Measurements from ENCODE around the gene TMEM218.
A peak's percentile ranks its signal among the peaks of the same experiment; 100 is the strongest.
"Not testable (repeated sequence)": the region's sequence is repeated elsewhere in the genome, so short reads cannot be mapped to it uniquely, and the experiment has no call there.

TMEM218 gene

DNA sequence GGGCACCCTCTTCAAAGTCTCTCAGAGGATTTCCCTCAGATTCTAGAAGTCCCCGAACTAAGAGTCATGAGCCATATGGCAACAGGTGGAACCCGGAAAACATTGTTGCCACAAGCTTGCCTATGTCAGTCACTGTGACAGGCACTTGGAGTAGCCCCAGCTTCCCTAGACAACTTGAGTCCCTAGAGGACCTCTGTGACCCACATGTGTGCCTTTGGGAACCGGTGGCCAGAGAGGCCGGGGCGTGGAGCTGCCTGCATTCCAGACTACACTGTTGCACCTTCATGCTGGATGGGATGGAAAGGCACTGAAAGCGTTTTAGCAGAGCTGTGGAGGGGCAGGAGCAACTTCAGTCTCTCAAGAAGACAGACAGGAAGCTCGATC lies 36.2 kb downstream of the TMEM218 start:
- DNase-seq (ENCODE audit: low read depth), result no peak

DNA sequence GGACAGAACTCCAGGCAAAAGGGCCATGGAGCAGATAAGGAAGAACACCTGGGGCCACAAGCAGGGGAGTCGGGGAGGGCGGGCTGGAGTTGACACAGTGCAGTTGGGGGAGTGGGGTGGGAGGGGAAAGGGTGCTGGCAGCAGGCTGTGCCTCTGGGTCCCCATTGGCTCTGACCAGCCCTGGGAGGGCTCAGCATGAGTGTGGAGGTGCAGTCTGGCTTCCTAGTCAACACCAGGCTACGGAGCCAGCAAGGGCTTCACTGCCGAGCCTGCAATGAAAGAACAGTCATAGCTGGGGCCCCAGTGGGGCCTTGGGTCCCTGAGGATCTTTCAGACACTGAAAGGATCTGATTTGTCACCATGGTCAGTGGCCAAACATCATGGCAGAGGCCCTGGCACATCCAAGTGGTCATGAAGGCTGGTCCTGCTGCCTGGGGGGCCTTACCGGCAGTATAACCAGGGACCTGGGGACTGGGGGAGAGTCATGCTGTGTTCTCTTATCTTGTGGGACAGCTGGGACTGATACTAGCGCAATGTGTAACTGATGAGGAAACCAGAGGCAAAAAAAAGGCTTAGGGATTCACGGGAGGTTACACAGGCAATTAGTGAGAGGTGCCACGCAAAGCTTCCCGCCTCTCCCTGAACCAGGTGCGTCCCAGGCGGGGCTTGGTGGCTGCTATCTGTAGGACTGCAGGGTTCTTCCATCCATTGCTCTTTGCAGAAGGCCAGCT lies 36.8 kb downstream of the TMEM218 start:
- no peak for DNase-seq (ENCODE audit: low read depth)

DNA sequence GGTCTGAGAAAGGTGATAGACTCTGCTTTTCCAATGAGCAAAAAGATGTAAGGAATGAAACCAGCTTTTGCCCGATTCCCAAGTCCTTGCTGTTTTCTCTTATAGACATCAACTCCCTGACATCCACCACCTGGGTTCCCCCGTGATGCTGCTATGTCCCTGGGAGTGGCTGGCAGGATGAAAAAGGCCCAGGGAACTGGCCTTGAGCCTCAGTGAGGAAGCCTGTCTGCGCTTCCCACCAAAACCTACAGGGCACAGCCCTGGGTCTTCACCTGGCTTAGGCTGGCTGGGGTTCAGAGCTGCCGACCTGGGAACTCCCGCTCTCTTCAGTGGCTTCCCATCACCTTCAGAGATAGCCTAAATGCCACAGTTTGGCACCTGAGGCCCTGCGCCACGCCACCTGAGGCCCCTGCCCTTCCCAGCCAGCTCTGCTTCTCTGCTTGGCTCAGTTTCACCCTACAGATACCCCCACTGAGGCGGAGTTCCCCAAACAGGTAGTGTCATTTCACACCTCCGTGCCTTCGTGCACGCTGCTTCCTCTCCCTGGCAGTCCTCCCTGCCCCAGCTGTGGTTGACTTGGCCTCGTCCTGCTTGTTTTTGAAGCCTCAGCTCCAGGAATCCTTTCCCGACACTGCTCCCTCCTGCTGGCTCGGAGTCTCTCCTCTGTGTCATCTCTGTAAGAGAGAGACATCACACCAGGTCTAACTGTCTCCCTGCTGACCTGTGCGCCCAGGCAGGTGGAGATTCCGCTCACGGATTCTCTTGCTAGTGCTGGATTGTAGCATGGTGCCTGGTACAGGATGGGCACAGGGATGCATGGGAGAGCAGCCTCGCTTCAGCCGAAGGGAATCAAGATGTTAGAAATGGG lies 37.6 kb downstream of the TMEM218 start:
- DNase-seq (ENCODE audit: low read depth), result no peak

DNA sequence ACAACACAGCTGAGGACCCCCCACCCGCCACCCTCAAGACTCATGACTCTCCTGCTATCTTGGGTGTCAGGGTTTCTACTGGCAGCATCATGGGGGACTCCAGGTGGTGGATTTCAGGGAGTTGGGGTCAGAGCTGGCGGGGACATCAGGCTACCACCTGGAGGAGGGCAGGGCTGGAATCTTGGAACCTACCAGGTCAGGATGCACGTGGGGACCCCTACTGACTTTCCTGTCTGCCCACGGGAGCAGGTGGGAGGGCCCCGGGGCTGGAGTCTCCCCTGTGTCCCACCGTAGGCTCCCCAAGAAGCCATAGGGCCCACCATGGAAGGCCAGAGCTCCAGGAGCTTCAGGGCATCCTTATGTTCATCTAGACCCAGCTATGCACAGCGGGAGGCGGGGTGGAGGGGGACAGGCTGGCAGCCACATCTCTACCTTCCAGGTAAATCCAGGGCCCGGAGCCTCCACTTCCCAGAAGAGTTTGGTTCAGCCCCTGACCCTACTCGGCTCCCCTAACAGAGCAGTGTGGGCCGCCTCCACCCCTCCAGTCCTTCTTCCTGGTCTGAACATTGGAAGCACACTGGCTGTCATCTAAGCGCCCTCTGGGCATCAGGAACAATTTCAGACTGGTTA lies 38.4 kb downstream of the TMEM218 start:
- no peak for DNase-seq (ENCODE audit: low read depth)

DNA sequence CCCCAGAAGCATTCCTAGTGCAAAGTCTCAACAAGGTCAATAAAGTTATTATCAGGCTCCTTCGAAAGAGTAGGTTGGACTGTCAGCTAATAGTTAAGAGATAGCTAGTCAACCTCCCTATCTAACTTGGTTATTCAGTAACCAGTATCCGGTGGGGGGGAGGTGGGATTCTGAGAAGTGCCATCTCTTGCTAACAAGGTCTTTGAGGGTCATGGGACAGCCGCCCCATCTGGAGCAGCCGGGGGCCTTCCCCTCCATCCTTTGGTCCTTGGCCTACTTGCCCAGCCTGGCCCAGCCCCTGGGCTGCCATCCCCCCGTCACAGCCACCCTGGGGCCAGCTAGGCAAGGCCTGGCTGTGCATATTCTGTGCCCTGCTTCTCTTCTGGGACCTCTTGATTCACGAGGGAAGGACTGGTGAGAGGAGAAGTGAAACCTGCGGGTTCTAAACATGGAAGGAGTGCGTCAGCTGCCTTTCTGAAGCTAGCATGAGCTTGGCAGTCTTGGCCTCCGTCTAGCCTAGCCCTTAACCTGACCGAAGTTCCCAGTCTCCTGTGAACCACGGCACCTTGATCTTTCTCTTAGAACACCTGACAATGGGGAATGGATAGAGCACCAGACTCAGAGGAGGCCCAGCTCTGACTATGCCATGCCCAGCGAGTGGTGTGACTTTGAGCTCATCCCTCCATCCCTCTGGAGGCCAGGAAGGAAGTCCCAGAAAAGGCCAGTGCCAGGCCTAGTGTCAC lies 39.0 kb downstream of the TMEM218 start:
- no peak for DNase-seq (ENCODE audit: low read depth)

DNA sequence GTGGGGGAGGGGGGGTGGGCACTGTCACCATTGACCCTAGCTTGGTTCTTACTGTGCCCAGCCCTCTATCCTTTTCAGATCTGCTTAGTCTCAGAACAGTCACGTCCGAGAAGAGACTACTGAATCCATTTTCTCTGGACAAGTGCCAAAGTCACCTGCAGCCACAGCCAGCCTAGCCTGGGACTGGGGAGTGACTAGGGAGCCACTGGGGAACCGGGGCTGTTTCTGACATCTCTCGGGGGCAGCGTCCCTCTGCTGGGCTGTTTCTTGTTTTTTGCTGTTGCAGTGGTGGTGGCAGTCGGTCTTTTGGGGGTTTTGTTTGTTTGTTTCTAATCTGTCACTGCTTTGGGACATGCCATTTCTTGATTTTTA lies 39.6 kb downstream of the TMEM218 start:
- DNase-seq (ENCODE audit: low read depth), result no peak

DNA sequence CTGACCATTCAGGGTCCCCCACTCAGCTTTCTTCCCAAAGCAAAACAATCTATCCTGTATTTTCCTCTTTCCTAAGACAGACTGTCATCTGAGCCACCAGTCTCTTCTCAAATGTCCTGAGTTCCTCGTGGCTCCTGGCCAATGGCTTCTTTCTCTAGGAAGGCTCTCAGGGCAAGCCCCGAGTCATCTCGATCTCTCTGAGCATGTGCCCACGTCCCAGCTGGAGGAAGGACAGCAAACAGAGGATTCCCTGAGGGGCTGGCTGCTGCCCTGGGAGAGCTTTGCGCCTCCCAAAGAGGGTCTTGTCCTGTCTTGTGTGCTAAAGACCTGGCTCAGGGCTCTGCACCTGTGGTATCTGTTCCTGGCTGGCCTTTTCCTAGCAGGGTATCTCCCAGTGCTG lies 40.0 kb downstream of the TMEM218 start:
- peak; percentile 25 for DNase-seq (ENCODE audit: low read depth)

DNA sequence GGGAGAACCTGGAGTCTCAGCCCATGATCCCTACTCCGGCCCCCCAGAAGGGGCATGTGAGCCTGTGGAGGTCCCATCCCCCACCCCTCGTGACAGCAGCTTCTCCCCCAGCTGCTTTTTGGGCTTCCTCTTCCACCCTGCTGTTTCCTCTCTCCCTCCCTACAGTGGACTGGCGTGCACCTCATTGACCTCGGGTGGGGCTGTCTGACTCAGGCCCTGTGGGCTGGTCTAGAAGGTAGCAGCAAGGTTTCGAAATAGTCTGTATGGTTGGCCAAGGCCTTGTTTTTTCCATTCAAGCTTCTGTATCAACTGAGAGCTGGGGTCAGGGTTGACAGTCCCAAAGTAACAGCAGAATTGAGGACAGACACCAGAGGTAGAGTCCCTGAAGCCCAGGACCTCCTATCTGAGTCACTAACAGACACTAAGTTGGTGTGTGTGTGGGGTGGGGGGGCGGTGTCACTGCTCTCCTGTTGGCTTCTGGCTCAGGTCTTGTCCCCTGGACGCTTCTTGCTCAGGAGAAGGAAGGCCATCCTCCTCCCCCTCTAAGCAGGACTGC lies 40.6 kb downstream of the TMEM218 start:
- DNase-seq (ENCODE audit: low read depth), result peak; percentile 45

DNA sequence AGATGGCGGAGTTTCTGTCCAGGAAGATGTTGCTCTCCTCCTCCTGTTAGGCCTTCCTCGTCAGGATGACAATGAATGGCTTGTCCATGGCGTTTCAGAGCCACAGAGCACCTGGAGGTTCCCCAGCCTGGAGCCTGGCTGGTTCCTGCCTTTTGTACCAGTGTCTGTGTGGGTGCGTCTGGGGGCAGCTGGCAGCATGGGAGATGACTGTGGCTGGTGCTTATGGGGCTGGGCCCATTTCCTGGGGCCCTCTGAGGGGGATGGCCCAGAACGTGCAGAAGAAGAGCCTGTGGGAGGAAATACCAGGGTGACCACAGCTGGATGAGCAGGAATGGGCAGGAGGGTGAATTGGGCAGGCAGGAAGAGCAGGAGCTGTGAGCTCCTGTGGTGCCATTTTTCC lies 41.6 kb downstream of the TMEM218 start:
- no peak for DNase-seq (ENCODE audit: low read depth)

DNA sequence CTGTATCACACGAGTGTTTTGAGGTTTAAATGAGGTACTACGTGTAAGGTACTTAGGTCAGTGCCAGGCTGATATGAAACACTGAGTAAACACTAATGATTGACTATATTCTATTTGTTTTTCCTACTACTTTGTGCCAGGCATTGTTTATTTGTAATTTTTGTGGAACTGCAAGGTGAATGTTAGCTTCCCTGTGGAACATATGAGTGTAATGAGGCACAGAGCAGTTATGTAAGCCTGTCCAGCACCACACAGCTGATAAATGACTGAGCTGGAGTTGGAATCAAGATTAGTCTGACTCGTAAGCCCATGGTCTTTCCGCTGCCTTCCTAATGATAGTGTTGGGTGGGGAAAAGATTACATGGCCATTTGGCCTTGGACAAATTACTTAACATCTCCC lies 42.4 kb downstream of the TMEM218 start:
- no peak for DNase-seq (ENCODE audit: low read depth)

DNA sequence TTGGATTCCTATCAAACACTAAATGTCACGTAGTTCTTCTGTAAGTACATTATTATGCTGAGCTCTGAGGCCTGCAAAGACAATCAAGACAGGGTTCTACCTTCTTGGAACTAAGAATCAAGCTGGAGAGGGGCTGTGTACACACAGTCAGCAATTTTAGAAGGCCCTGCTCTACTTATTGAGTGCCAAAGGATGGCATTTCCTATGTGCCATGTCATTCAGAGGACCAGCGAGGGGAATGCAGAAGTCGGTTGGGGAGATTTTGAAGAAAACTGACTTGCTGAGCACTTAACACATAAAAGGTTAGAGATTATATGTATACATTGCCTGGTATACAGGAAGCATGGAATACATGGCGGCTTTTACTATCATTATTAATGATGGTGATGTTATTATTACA lies 43.1 kb downstream of the TMEM218 start:
- DNase-seq (ENCODE audit: low read depth), result no peak

DNA sequence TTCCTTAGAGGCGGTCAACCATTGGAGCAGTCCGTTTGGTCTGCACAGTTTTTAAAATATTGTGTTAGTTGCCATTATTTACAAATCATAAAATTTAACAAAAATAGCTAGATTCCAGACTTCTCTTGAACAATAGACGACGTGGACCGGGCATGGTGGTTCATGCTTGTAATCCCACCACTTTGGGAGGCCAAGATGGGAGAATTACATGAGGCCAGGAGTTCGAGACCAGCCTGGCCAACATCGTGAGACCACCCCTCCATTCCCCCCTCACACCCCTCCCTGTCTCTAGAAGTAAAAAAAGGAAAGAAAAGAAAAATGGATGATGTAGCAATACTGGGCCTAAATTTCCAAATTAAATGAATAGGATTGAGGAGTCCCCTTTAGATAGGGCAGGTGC lies 47.4 kb downstream of the TMEM218 start:
- no peak for DNase-seq (ENCODE audit: low read depth)

DNA sequence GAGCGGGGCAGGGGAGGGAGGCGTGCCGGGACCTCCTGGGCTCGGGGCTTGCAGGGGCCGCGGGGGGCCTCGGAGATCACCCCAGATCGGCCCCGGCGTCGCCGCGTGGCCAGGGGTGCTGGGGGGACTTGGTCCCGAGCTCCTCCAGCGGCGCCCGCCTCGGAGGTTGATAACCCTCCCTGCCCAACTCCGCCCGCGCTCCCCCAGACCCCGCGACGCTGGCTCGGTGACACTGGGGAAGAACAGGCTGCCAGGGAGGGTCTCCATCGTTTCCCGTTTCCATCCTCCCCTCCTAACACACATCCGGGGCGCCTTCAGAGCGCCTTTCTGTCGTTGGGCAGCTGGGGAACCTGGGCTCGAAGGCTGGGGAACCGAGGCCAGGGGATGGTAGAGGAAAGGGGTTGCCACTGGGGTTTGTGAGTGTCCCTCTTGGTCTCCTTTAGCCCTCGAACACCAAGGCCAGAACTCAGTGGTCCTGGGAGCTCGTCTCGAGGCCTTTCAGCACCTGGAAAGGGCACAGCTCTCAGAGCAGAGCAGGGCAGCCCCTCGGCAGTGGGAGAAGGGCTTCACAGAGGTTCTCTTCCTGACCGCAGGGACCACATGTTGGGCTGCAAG lies 47.9 kb downstream of the TMEM218 start:
- DNase-seq (ENCODE audit: low read depth), result no peak

DNA sequence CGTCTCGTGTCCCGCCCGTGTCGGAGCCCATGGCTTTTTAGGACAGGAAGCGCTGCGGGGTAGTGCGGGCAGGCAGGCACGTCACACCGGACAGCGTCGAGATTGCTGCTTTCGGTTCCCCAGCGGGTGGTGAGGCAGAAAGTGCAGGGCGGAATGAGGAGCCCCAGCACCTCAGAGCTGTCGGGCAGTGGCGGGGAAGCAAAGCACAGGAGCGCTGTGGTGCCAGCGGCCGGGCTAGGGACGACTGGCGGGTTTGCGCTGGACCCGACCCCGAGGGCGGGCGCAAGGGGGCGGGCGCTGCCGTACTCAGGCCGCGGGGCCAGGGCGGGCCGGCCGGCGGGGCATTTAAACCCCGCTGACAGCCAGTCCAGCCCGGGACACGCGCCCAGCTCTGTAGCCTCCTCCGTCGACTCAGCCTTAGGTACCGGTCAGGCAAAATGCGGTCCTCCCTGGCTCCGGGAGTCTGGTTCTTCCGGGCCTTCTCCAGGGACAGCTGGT lies 48.4 kb downstream of the TMEM218 start, which contains the start of gene SLC37A2:
SLC37A2 (plus strand) TSS at position 375 of the 498 bp plus-strand sequence; CDS start at position 438, 63 bp downstream.
- peak; percentile 55 for DNase-seq (ENCODE audit: low read depth)

DNA sequence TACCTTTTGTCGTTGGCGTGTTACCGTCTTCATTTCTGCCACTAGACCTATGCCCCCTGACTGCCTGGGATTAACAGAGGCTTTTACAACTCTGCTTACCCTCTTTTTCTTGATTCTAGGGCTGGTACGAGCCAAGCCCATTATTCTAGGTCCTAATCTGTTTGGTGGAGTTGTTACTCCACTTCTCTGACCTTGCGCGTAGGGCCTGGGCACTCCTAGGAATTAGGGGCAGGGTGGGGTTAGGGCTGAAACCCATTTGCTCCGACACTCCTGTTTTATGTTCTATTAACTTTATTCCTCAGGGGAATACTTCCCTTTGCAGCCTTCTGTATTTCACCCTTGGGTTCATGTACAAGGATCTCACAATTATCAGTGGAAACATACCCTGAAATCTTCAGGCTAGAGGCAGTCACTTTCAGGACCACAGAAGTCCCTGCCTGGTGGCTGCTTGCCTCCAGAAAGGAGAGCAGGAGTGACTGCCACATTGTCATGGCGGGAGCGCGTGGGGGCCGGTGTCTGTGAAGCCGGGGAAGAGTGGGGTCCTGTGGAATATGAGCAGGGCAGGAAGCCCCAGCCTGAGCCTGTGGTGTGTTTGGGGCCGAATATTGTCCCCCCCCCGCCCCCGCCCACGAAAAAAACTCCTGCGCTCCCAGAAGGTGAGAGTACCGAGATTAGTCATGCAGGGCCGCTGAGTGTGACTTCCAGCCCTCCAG lies 49.1 kb downstream of the TMEM218 start:
- no peak for DNase-seq (ENCODE audit: low read depth)

DNA sequence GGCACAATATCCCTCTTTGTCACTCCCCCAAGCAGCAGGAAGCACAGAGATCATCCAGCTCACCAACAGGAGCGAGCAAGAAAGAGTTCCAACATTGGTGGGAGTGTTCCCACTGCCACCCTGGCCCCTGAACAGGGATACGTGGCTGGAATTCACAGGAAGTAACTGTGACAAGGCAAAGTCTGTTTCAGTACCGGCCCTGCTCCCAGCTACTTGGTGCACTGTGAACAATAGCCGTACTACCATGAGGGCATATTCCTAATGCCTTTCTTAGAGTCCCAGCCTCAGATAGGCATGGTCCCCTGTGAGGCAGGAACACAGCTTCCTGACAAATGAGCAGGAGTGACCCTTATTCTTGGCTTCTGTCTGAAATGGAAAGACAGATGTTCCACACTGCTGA lies 50.1 kb downstream of the TMEM218 start:
- no peak for DNase-seq (ENCODE audit: low read depth)

DNA sequence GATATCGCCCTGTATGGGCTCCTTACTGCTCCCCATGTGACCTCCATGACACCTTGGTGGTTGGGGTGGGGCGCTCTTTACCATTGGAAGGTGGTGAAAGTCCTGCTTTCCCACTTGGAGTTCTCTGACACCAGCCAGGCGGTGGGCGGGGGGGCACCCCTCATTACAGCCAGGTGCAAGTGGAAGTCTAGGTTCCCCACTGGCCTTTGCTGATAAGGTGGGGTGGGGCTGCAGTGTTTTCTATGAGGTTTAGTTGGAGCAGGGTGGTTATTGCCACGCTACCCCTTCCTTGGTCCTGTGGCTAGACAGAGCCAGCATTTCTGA lies 53.8 kb downstream of the TMEM218 start:
- no peak for DNase-seq (ENCODE audit: low read depth)

DNA sequence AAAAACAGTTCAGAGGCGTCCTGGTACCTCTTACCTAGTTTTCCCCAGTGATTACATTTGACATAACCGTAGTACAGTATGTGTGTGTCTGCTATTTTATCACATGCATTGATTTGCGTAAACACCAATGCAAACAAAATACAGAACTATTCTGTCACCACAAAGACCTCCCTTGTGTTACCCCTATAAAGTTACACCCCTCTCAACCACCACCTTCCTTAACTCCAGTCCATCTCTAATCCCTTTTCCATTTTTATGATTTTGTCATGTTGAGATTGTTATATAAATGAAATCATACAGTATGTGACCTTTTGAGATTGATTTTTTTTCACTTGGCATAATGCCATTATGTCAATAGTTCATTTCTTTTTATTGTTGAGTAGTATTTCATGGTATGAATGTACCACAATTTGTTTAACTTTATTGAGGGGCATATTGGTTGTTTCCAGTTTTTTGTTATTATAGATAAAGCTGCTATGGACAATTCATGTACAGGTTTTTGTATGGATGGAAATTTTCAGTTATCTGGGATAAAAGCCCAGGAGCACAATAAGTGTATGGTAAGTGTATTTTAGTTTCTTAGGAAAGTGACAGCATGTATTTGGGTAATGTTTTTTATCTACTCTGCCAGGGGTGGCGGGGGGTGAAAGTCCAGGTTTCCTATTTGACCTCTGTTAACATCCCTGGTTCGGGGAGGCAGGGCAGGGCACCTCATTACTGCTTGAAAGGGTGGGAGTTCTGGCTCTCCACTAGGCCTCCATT lies 54.3 kb downstream of the TMEM218 start:
- no peak for DNase-seq (ENCODE audit: low read depth)

DNA sequence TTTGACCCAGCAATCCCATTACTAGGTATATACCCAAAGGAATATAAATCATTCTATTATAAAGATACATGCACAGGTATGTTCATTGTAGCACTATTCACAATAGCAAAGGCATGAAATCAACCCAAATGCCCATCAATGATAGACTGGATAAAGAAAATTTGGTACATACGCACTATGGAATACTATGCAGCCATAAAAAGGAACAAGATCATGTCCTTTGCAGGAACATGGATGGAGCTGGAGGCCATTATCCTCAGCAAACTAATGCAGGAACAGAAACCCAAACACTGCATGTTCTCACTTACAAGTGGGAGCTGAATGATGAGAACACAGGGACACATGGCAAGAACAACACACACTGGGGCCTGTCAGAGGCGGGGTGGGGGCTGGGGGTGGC lies 55.3 kb downstream of the TMEM218 start:
- DNase-seq (ENCODE audit: low read depth), result not testable (repeated sequence)

DNA sequence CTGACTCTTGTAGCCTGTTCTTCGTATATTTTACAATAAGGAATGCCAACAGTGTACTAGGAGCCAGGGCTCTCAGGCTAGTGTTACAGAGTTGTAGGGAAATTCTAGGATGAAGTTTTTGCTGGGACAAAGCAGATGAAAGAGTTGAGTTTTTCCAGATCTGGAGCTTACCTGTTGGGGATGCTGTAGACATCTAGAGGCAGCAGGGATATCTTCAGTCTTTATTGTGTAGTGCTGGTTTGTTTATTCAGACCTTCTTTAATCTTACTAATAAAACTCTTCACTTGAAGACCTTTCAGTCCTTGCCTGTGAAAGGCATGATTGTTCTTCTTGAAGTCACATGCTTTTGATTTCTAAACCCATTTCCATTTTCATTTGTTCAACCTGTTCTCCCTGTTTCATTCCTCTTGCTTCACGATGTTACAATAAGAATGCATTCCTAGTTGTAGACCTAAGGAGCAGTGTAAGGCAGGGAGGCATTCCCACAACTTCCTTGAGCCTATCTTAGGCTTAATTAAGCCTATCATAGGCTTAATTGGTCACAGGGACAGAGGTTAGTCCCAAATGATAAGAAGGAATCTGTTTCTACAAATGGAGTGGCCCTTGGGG lies 56.2 kb downstream of the TMEM218 start:
- no peak for DNase-seq (ENCODE audit: low read depth)
